Esophagus muscularis mucosa (tissue), 3 donors: ENCODE results near the gene GRIP1.
A peak's percentile ranks its signal among the peaks of the same experiment; 100 is the strongest.

ENCODE experiments used
- CTCF ChIP-seq, 3 experiments: fragments of 200-600 bp in 2 of 3; fragments of 450-650 bp in 1 of 3; sonication (generic) in 2 of 3; IDR thresholded peaks; one replicate each; pipeline ENCODE4 v1.5.1; 2017 to 2019; ENCODE audit warnings: antibody characterized with exemption in 3 of 3, mild to moderate bottlenecking in 2 of 3, moderate library complexity in 1 of 3
- POLR2A ChIP-seq: fragments of 450-650 bp; IDR thresholded peaks from one replicate; pipeline ENCODE4 v1.6.1; 2017; ENCODE audit warnings: antibody characterized with exemption, moderate library complexity, mild to moderate bottlenecking, low read depth
- POLR2AphosphoS5 ChIP-seq, 2 donors: sonication (generic); formaldehyde crosslinking; IDR thresholded peaks; one replicate each; pipeline ENCODE4 v1.6.1; 2017; ENCODE audit warnings: antibody characterized with exemption in 2 of 2

DNA sequence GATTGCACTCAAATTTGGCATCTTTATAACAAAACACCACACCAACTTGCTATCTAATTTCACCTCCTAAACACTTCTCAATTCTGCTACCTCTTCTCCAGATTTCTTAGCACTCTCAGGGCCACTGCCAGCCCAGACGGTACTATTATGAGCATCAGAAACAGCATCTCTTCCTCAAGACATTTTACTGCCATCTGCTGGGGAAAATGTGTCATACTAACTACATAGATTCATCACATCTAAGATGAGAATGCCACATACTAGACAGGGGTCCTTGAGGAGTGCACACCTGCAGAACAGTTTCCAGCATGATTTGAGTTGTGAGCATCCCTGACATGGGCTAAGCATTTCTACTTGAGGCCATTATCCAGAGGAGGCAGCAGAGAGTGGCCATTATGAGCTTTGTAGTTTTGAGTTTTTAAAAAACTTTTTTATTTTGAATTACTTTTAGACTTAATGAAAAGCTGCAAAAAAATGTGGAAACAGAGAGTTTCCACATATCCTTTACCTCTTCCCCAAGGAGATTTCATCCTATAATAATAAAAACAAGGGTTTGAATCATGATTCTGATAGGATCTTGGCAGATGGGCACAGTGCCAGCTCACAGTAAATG lies 15.1 kb upstream of the GRIP1 start:
- no peak for TF ChIP-seq POLR2A
- TF ChIP-seq POLR2AphosphoS5 (IDR thresholded peaks at IDR 0.05): no peak
- TF ChIP-seq CTCF (IDR thresholded peaks at IDR 0.05): peak; percentile 43 to 60 (median 57)
